IPS-18c (cell line): ENCODE data around the gene DNAH10.
"Not testable (repeated sequence)": the region's sequence is repeated elsewhere in the genome, so short reads cannot be mapped to it uniquely, and the experiment has no call there.

Source experiments
- H3K4me3 ChIP-seq: 2 replicates; pipeline ENCODE4 v1.7.0; 2013; ENCODE audit warnings: low read depth, mild to moderate bottlenecking, low read length, moderate library complexity; ENCODE audit not compliant: insufficient read depth
- H3K9me3 ChIP-seq: one replicate; pipeline ENCODE4 v1.6.1; 2013; ENCODE audit warnings: mild to moderate bottlenecking, low read length, moderate library complexity; ENCODE audit not compliant: control insufficient read depth, insufficient read depth

The DNAH10 gene

GRCh38 chr12:123767613-123768012 lies 5.5 kb downstream of the DNAH10 start:
- Histone ChIP-seq H3K4me3 (no peak overlapping the region), H3K9me3 (peaks cover 2% of the 10 kb centered on the region)

DNA sequence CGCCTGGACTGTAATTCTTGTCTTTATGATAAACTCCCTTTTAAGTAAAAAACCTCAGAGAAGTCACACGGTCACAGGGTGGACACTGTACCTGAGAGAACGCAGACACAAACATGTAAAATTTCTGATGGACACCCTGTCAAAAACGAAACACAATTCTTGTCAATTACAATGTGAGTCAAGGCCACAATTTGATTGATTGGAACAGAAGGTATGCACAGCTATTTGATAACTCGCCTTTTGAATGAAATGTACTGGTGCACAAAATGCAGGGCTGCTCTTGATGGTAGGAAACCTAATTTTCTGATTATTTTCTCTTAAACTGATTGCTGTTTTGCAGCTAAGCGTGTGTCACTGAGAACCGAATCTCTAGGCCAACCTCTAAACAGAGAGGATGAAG lies 9.2 kb downstream of the DNAH10 start:
- Histone ChIP-seq H3K9me3 (peaks cover 4% of the 10 kb centered on the region), H3K4me3 (no peak overlapping the region)

DNA sequence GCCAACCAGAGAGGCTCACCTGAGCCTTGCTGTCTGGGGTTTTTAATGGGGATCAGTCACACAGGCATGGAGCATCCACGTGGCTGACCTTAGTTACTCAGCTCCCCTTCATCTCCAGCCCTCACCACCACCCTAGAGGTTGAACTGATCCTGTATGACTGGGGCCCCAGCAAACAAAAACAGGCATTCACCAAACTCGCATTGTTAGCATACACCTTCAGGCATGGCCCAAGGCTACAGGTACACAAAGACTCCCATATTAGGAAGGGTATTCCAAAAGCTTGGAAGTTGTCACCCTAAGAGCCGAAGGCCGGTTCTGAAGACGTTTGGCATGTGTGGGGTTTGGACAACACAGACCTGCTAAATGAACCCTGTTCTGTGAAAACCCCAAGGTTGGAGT lies 10.0 kb downstream of the DNAH10 start:
- Histone ChIP-seq H3K9me3 (peaks cover 4% of the 10 kb centered on the region), H3K4me3 (no peak overlapping the region)

DNA sequence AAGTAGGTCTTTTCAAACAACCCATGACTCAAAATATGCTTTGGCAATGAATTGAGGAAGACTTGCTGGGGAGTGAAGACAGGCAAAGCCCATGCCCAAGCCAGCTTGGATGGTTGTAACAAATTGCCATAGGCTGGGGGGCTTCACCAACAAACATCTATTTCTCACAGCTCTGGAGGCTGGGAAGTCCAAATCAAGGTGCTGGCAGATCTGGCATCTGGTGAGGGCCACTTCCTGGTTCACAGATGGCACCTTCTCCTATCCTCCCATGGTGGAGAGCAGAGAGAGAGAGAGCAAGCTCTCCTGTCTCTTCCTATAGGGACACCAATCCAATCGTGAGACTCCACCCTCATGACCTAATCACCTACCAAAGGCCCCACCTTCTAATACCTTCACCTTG lies 11.3 kb downstream of the DNAH10 start:
- H3K9me3 ChIP-seq, result peaks cover 4% of the 10 kb centered on the region
- H3K4me3 ChIP-seq, result no peak overlapping the region

DNA sequence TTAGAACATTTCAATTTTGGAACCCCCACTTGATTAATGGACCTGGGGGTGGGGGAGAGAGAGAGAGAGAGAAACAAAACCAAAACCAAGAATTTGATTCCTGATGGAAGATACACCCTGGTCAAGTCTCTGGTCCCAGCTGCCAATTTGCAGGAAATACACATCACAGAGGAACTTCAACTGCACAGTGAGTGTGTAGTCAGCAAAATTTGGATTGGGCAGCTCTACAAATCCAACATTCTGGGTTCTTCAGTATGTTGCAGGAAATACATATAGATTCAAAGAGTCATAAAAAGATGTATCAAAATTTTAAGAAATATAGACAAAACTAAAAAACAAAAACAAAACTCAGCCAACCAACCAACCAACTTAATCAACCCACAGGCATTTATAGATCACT lies 17.4 kb downstream of the DNAH10 start:
- no peak overlapping the region for H3K4me3 ChIP-seq

DNA sequence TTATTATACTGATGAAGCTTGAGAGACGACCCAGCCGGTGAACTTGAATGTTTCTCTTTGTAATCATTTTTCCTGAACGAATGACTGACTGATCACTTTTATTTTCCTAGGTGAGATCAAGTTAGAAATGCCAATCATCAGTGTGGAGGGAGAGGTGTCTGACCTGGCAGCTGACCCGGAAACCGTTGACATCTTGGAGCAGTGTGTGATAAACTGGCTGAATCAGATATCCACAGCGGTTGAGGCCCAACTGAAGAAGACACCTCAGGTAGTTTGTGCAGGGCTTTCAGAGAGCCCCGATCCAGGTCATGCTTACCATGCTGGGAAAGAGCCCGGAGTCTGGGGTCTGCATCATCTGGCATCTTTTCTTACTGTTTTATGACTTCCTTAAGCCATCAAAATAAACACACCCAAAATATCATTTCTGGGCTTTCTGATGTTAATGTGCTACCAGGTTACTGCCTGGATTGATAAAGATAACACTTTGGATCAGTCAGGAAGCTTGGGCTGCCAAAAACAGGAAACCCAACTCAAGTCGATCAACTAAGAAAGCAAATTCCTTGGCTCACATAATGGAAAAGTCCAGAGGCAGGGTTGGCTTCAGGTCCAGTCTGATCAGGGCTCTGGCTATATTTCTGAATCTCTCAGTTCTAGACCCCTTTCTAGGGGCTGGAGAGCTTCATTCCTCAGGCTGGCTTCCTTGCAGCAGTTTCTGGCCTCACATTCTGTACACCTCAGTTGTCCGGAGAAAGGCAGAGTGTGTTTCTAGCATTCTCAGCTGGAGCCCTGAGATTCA lies 21.1 kb downstream of the DNAH10 start:
- H3K9me3 ChIP-seq, result no peaks in the 10 kb centered on the region
- H3K4me3 ChIP-seq, result no peak overlapping the region

More for the DNA sequence above, 17.4 kb downstream of the DNAH10 start:
- H3K9me3 ChIP-seq, result no peaks in the 10 kb centered on the region

DNA sequence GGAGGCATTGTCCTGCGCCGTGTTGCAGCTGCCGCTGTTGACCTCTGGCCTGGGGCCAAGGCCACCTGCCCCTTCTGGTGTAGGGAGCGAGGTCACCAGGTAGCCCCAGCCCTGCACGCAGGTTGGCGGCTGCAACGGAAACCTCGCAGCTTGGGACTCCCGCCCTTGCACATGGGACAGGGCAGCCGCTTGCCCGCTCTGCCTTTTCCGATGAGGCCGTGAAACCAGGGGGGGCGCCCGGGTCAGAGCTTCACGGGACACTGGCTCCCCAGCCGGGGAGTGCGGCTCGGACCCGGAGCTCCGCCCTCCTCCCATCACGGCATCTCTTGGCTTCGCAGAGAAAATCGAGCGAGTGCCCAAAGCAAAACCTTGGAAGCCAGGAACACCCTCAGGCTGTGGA lies 25.4 kb downstream of the DNAH10 start:
- H3K4me3 ChIP-seq, result no peak overlapping the region
- no peaks in the 10 kb centered on the region for H3K9me3 ChIP-seq

- Histone ChIP-seq H3K4me3 (no peak overlapping the region), H3K9me3 (no peaks in the 10 kb centered on the region)
These were observed 26.4 kb downstream of the DNAH10 start for GRCh38 chr12:123788541-123788940.

GRCh38 chr12:123789422-123789821 lies 27.3 kb downstream of the DNAH10 start:
- H3K9me3 ChIP-seq, H3K4me3 ChIP-seq: not testable (repeated sequence)

- Histone ChIP-seq H3K4me3 (no peak overlapping the region), H3K9me3 (no peaks in the 10 kb centered on the region)
These were observed 28.9 kb downstream of the DNAH10 start for GRCh38 chr12:123790905-123791467.

GRCh38 chr12:123794027-123794426 lies 31.9 kb downstream of the DNAH10 start:
- Histone ChIP-seq H3K9me3 (no peaks in the 10 kb centered on the region), H3K4me3 (no peak overlapping the region)

- no peak overlapping the region for H3K4me3 ChIP-seq
- H3K9me3 ChIP-seq, result no peaks in the 10 kb centered on the region
These were observed 36.4 kb downstream of the DNAH10 start for GRCh38 chr12:123798518-123798917.

- Histone ChIP-seq H3K4me3 (no peak overlapping the region), H3K9me3 (no peaks in the 10 kb centered on the region)
These were observed 37.1 kb downstream of the DNAH10 start for GRCh38 chr12:123799227-123799626.

DNA sequence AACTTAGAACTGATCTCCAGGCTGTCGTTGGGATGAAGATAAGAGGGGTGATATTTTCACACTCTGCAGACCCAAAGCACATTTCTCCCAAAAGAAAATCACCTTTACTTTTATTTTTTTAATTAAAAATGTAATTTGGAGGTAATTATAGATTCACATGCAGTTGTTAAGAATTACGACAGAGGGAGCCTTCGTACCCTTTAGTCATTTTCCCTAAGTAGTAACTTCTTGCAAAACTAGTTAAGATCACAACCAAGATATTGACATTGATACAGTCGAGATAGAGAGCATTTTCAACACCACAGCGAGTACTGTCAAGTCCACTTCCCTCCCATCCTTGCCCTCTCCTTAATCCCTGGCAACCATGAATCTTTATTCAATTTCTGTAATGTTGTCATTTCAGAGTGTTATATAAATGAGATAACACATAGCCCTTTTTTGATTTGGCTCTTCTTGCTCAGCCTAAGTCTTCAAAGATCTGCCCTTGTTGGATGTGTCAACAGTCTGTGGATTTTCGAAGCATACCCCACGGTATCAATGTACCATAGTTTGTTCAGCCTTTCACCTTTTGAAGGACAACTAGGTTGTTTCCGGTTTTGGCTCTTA lies 39.6 kb downstream of the DNAH10 start:
- no peak overlapping the region for H3K4me3 ChIP-seq
- no peaks in the 10 kb centered on the region for H3K9me3 ChIP-seq

DNA sequence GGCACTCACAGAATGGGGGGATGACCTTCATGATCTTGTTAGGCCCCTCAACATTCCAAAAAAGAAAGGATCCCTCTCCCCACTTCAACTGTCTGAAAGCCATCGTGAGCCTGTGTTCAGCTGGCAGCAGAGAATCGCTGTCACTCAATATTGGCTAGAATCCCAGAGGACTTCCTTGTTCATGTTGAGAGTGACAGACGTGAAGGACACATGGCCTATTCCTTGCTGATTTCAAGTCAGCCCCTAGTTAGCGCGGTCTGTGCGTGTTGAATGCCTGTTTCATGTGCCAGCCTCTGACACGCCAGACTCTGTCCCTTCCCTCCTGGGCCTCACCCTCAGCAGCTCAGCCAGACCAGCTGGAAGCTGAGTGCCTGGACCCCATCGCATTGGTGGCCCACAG lies 43.1 kb downstream of the DNAH10 start:
- Histone ChIP-seq H3K9me3 (no peaks in the 10 kb centered on the region), H3K4me3 (no peak overlapping the region)

DNA sequence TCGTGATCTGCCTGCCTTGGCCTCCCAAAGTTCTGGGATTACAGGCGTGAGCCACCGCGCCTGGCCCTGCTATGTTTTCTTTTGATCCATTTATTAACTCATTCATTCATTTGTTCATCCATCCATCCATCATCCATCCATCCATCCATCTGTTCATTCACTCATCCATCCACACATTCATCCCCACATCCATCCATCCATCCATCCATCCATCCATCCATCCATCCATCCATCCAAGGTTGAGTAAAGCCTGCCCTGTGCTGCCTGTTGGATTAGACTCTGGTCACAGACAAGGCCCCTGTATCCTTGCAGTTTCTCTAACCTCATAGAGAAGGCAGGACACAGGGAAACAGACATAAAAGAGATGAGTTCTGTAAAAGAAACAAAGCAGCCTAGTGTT lies 44.9 kb downstream of the DNAH10 start:
- no peak overlapping the region for H3K4me3 ChIP-seq
- H3K9me3 ChIP-seq, result no peaks in the 10 kb centered on the region

DNA sequence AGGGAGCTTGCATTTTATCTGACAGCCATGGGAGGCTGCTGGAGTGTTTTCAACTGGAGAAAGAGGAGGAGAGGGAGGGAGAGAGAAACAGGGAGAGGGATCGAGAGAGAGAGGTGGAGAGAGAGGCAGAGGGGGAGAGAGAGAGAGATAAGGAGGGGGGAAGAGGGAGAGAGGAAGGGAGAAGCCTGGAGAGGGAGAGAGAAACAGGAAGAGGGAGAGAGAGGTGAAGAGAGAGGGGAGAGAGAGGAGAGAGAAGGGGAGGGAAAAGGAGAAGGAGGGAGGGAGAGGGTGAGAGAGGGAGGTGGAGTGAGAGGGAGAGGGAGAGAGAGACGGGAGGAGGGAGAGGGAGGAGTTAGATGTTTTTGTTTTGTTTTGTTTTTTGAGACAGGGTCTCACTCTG lies 45.6 kb downstream of the DNAH10 start:
- H3K9me3 ChIP-seq, result no peaks in the 10 kb centered on the region
- H3K4me3 ChIP-seq, result no peak overlapping the region

GRCh38 chr12:123808167-123808566 lies 46.1 kb downstream of the DNAH10 start:
- H3K9me3 ChIP-seq, result no peaks in the 10 kb centered on the region
- no peak overlapping the region for H3K4me3 ChIP-seq
